ENCODE data around the gene FAM168A.

DNA sequence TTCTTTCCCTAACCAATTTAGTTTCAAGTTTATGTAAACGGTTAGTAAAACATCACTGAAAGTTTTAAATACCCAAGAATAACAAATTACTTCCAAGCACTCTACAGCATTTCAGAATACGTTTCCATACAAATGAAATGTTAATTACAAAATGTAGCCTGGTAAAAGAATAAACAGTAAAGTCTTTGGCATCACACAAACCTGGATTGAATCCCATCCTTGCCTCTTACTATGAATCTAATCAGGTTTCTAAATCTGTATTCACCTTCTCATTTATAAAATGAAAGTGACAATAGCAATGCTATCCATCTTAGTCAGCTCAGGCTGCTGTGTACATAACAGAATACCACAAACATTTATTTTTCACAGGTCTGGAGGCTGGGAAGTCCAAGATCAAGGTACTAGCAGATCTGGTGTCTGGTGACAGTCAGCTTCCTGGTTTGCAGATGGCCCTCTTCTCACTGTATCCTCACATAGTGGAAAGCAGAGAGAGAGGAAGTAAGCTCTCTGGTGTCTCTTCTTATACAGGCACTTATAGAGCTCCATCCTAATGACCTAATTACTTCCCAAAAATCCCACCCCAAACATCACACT is 19.2 kb downstream of the FAM168A start:
- TF ChIP-seq, protein P1, sequence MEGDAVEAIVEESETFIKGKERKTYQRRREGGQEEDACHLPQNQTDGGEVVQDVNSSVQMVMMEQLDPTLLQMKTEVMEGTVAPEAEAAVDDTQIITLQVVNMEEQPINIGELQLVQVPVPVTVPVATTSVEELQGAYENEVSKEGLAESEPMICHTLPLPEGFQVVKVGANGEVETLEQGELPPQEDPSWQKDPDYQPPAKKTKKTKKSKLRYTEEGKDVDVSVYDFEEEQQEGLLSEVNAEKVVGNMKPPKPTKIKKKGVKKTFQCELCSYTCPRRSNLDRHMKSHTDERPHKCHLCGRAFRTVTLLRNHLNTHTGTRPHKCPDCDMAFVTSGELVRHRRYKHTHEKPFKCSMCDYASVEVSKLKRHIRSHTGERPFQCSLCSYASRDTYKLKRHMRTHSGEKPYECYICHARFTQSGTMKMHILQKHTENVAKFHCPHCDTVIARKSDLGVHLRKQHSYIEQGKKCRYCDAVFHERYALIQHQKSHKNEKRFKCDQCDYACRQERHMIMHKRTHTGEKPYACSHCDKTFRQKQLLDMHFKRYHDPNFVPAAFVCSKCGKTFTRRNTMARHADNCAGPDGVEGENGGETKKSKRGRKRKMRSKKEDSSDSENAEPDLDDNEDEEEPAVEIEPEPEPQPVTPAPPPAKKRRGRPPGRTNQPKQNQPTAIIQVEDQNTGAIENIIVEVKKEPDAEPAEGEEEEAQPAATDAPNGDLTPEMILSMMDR (IDR thresholded peaks at IDR 0.05) = no peak
- TF ChIP-seq EZH2 (IDR thresholded peaks at IDR 0.05) = no peak
